Activated CD4-positive, CD25-positive, alpha-beta regulatory T cell treated with anti-CD3 and anti-CD28 coated beads, Interleukin-2, amount 50 U/mL, for 16 hours (primary cell): Measurements from ENCODE around the gene ANKRD13B.
"Not testable (repeated sequence)": the region's sequence is repeated elsewhere in the genome, so short reads cannot be mapped to it uniquely, and the experiment has no call there.

Experiments used
- DNase-seq: peaks from one replicate; pipeline ENCODE4 v3.0.0-alpha.2; 2020; ENCODE audit warnings: low read depth, low spot score

ANKRD13B gene

DNA sequence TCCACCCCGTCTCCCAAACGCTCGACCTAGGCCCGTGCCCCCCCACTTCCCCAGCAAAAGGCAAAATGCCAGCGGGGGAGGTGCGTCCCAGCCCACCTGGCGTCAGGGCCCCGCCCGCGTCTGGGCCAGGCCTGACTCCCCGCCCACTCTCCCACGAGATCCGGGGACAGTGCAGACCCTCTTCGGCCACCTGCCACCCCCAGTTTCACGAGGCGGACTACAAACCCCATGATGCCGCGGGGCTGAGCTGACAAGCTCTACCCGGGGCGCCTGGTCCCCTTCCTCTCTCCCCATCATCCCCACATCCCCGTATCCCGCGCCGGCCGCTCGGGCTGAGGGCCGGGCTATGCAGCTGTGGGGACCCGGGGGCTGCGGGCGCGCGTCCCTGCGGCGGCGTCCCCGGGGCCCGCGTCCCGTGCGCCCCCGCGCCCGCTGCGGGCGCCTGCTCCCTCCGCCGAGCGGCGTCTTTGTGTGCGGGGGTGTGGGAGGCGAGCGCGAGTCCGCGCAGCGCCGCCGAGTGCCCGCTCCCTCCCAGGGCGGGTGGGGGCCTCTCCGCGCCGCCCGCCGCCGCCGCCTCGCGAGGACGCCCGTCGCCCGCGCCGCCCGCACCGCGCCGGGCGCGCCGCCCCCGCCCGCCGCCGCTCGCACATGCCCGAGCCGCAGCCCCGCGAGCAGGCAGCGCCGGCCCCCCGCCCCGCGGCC, at the start of gene ANKRD13B:
Gene ANKRD13B, plus strand, starts transcription at position 283 of the 702 bp plus-strand sequence. CDS start 490 bp downstream, outside the sequence.
- DNase-seq = no peak

GRCh38 chr17:29544066-29544465, 48.9 kb upstream of the ANKRD13B start:
- no peak for DNase-seq

GRCh38 chr17:29546085-29546484, 46.8 kb upstream of the ANKRD13B start:
- DNase-seq = no peak

GRCh38 chr17:29546830-29547229, 46.1 kb upstream of the ANKRD13B start:
- DNase-seq = no peak

DNA sequence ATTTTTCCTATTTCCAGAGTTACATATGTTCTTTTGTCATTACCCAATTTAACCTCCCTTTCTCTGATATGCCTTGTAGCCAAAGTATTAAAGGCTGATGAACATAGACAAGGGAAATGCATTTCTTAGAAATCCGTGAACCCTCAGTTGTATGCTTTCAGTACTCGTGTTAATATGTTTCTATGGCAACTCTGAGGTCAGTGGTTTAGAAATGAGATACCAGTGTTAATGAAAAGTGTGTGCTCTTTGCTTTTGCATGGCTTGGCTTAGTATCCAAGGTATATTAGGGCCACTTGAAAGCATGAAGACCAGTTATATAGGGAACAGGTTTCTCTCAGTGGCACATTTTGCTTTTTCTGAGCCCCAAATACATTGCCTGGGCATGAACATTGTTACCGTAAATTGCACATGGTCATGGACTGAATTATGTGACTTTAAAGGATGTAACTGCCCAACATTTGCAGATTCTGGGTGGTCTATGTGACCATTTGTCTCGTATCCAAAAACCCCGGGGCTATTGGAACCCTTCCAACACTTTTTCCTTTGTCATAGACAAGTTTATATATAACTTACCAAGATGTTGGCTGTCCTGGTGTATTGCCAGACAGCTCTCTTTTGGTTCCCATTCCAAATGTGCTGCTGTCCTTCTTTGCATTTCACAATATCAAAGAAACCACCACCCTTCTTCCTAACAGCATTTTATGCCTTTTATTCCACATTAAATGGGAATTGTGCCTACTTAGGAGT, 43.6 kb upstream of the ANKRD13B start:
- no peak for DNase-seq

GRCh38 chr17:29555840-29556239, 37.1 kb upstream of the ANKRD13B start:
- DNase-seq = no peak

DNA sequence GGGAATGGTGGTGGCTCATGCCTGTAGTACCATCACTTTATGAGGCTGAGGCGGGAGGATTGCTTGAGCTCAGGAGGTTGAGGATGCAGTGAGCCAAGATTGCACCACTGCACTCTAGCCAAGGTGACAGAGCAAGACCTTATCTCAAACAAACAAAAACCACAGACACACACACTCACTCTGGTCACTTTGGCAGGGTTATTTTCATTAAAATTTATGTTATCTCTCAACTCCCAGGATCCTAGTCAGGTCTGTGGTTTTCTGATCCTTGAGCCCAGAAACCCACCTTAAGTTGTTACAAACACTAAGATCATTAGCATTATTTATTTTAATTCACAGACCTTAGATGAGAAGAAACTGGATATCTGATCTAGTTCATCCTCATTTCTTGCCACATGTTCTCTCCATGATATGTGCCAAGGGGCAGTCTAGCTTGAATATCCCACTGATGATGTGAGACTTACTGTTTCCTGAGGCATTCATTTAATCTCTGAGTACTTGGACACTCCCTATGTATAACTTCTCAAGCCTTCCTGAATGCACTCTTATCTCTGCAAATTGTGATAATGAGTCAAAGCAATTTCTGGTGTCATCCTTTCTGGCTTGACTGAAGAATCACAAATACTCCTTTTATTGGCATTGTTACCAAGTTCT, 35.7 kb upstream of the ANKRD13B start:
- DNase-seq = no peak

- no peak for DNase-seq
These were observed 35.2 kb upstream of the ANKRD13B start for GRCh38 chr17:29557739-29558116.

- not testable (repeated sequence) for DNase-seq
These were observed 34.8 kb upstream of the ANKRD13B start for GRCh38 chr17:29558139-29558538.

DNA sequence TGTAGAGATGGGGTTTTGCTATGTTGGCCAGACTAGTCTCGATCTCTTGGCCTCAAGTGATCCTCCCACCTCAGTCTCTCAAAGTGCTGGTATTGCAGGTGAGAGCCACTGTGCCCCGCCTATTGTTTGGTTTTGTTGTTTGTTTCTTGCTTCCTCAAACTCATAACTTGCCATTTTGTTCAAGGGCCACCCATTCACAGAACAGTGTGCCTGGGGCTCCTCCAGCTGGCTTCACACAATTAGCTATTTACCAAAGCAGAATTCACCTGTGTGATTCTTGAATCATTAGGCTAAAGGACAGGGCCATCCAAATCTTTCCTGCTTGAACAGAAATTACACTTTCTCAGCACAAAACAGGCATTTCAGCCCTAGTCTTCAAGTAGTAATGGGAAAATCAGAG, 33.3 kb upstream of the ANKRD13B start:
- DNase-seq = no peak

DNA sequence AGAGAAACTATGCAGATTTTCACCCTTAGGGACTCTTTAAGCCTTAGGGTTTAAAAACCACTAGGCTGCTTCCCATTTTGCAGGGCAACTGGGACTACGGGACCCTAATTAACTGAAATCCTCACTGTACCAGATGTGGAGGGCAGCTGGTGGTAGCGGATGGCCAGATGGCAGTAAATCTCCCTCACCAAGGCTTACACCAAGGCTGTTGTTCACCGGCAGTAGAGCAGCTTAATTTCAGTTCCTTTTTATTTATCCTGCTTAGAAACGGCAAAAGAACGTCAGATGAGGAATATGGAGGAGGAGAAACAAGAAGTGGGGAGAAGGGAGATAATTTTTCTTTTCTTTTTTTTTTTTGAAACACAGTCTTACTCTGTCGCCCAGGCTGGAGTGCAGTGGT, 32.6 kb upstream of the ANKRD13B start:
- DNase-seq = no peak

DNA sequence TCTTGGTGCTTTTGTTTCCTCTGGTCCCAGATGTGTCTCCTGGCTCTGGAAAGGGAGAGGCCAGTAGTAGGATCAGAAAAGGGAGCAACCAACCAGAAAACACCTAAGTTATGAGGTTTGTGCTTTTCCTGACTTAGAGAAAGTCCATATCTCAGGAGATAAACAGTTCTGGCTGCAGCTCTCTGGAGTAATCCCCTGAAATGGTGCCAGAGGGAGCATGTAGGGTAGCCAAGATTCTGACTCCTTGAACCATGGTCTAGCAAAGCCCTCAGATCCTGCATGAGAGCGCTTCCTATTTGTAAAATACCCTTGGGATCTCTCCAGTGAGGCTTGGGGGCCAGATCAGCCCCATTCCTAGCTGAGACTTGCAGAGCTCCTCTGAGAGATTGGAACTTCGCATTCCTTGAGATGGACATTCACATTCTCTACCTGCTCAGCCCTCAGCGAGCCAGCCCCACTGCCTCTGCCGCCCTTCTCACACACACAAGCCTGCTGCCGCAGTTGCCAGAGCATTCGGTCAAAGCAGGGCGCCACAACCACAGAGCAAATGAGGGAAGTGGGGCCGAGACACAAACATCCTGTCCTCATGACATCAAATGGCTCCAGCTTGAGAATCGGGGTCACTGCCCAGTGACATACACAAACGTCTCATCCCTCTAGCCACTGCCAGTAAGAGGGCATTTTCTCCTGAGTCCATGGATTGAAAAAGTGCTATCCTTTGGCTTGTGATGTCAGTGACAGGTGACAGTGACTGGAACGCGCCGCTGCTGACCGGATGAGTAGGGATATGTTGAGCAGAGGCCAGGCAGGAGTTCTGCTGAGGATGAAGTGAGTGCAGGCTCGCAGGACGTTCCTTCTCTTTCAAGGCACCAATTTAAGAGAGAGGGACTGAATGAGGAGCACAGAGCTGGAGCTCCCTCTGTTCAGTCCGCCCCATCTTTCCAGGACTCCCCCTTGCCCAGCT, 31.1 kb upstream of the ANKRD13B start:
- DNase-seq = no peak

- DNase-seq = no peak
These were observed 30.3 kb upstream of the ANKRD13B start for GRCh38 chr17:29562615-29563014.

DNA sequence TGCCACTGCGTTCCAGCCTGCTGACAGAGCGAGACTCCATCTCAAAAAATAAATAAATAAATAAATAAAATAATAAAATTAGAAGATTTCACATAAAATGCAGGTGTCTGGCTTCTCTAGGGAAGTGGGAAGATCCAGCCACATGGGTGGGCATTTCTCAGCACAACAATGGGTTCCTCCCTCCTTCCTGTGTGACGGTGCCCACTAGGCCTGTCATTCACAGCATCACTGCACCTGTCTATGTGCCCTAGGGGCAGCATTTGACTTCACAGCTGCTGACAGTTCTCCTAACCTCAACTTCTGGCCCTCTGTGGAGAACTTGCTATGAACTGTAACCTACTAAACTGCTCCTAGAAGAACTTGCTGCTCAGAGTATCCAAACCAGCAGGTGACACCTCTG, 29.1 kb upstream of the ANKRD13B start:
- no peak for DNase-seq

DNA sequence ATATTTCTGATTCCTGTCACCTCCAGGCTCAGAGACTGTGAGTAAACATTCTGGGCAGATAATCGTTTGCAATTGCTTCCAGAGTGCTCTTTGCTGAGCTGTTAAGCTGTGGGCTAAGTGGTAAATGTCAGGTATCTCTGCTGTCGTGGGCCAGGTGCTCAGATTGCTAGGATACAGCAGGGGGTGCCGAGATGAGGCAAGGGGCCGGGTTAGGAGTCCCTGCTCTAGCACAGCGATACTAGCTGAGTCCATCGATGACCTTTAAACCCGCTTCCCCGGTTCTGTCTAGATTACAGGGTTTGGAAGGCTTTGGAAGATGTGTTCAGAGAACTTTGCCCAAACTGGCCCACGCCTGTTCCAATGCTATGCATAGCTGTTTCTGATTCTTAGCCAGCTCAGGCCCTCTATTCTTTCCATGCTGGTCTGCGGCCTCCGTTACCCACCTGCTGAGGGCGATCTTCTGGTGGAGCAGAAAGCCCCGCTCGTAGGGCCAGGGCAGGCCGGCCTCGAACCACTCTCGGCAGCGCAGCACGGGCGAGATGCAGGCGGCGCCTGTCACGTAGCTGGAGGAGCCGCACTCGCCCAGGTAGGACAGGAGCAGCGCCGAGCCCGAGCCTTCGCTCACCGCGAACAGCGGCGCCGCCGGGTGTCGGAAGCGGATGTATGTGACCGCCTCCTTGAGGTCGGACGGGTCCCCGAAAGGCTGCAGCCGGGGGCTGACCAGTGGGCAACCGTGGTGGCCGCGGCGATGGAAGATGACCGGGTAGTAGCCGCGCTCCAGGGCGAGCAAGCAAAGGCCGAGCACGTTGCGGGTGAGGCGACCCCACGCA, 27.1 kb upstream of the ANKRD13B start:
- DNase-seq = no peak

GRCh38 chr17:29566473-29567303, 26.2 kb upstream of the ANKRD13B start, which contains the start of gene ABHD15:
ABHD15 (minus strand) TSS chr17:29567037; CDS start chr17:29566966, 71 bp downstream.
- no peak for DNase-seq

DNA sequence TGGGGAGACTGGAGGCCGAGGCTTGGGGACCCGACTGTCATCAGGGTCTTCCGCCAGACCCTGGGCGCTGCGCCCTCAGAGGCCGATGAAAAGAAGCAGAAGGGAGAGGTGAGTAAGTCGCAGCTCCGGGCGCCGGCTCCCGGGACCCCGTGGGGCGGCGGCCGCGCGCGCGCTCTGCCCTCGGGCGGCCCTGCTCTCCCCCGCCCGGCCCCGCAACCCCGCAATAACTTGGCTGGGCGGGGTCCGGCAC, 25.7 kb upstream of the ANKRD13B start:
- no peak for DNase-seq

DNA sequence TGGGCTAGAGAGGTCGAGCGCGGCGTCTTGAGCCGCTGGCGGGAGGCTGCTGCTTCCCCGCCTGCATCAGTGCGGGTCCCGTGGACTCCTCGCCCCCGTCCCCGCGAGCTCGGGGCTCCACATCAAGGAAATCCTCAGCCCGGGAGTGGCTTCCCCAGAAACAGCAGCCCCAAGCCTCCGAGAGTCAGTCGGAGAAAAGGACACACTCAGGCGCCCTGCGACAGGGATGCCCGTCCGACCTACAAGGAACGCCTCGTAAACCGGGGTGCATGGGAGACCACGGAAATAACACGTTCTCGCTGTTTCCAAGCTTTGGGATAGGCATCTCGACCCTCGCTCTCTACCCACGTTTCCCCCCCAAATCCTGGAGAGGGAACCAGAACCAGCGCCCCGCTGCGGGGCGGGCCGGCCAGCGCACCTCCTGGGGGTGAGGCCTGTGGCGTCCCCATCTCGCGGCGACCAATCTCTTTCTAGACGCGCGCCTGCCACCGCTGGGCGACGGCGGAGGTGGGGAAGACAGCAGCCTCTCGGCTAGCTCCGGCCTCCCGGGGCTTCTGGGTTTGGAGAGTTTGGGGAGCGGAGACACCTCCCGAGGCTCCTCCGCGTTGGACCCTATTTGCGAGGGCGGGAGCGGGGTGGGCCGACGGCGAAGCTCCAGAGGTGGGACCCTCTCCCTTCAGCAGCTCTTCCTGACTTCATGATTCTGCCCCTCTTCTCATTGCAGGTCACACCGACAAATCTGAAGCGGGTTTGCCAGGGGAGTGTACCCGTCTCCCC, 25.2 kb upstream of the ANKRD13B start:
- peak; percentile 57 for DNase-seq
